MM.1S (cell line): ENCODE data around the gene BAZ1A.
A peak's percentile ranks its signal among the peaks of the same experiment; 100 is the strongest.

Source experiments
- DNase-seq: peaks from one replicate; pipeline ENCODE4 v3.0.0-alpha.2; 2015
- H2AFZ ChIP-seq: fragments of 300-600 bp; sonication (generic); 2 replicates; pipeline ENCODE4 v1.6.0; 2016; ENCODE audit warnings: antibody characterized with exemption, low read length
- H3F3A ChIP-seq: fragments of 300-600 bp; sonication (generic); 2 replicates; pipeline ENCODE4 v1.6.1; 2016; ENCODE audit warnings: mild to moderate bottlenecking, antibody characterized with exemption, low read length, moderate library complexity, mixed read lengths; ENCODE audit not compliant: insufficient read depth
- H3K27ac ChIP-seq: fragments of 300-600 bp; sonication (generic); 2 replicates; pipeline ENCODE4 v1.5.1; 2016; ENCODE audit warnings: mild to moderate bottlenecking, low read length
- H3K27me3 ChIP-seq: fragments of 300-600 bp; sonication (generic); replicated peaks from 2 replicates; pipeline ENCODE4 v1.6.0; 2016; ENCODE audit warnings: low read length; ENCODE audit not compliant: insufficient read depth
- H3K36me3 ChIP-seq: fragments of 300-600 bp; sonication (generic); replicated peaks from 2 replicates; pipeline ENCODE4 v1.6.1; 2016; ENCODE audit warnings: mild to moderate bottlenecking, low read length, mixed read lengths; ENCODE audit not compliant: insufficient read depth
- H3K4me1 ChIP-seq: fragments of 300-600 bp; sonication (generic); 2 replicates; pipeline ENCODE4 v1.6.1; 2016; ENCODE audit warnings: low read length, mixed read lengths
- H3K4me2 ChIP-seq: fragments of 300-600 bp; sonication (generic); 2 replicates; pipeline ENCODE4 v1.6.0; 2016; ENCODE audit warnings: low read depth, low read length
- H3K4me3 ChIP-seq: fragments of 300-600 bp; sonication (generic); 2 replicates; pipeline ENCODE4 v1.5.1; 2016; ENCODE audit warnings: low read length, mixed read lengths
- H3K79me2 ChIP-seq: fragments of 300-600 bp; sonication (generic); 2 replicates; pipeline ENCODE4 v1.6.1; 2016; ENCODE audit warnings: mixed run types, low read length, mixed read lengths
- H3K9ac ChIP-seq: fragments of 300-600 bp; sonication (generic); 2 replicates; pipeline ENCODE4 v1.6.1; 2016; ENCODE audit warnings: low read length, mixed read lengths
- H3K9me2 ChIP-seq: fragments of 300-600 bp; sonication (generic); replicated peaks from 2 replicates; pipeline ENCODE4 v1.6.1; 2016; ENCODE audit warnings: mild to moderate bottlenecking, low read length, mixed read lengths; ENCODE audit not compliant: insufficient read depth
- H3K9me3 ChIP-seq: fragments of 300-600 bp; sonication (generic); replicated peaks from 2 replicates; pipeline ENCODE4 v1.6.1; 2016; ENCODE audit warnings: mild to moderate bottlenecking, low read length, mixed read lengths; ENCODE audit not compliant: insufficient read depth
- H4K20me1 ChIP-seq: fragments of 300-600 bp; sonication (generic); 2 replicates; pipeline ENCODE4 v1.6.1; 2016; ENCODE audit warnings: mild to moderate bottlenecking, low read length, moderate library complexity, mixed read lengths; ENCODE audit not compliant: insufficient read depth
- CTCF ChIP-seq: fragments of 300-600 bp; sonication (generic); IDR thresholded peaks from 2 replicates; pipeline ENCODE4 v1.5.1; 2016; ENCODE audit warnings: antibody characterized with exemption, low read length, mixed read lengths
- EZH2 ChIP-seq: fragments of 300-600 bp; sonication (generic); optimal IDR thresholded peaks from 2 replicates; pipeline ENCODE3; 2017; ENCODE audit warnings: low read depth, mild to moderate bottlenecking, antibody characterized with exemption, low read length, mixed read lengths
- EZH2phosphoT487 ChIP-seq: fragments of 300-600 bp; sonication (generic); IDR thresholded peaks from 2 replicates; pipeline ENCODE4 v1.6.1; 2018; ENCODE audit warnings: antibody characterized with exemption, low read length

Gene BAZ1A

DNA sequence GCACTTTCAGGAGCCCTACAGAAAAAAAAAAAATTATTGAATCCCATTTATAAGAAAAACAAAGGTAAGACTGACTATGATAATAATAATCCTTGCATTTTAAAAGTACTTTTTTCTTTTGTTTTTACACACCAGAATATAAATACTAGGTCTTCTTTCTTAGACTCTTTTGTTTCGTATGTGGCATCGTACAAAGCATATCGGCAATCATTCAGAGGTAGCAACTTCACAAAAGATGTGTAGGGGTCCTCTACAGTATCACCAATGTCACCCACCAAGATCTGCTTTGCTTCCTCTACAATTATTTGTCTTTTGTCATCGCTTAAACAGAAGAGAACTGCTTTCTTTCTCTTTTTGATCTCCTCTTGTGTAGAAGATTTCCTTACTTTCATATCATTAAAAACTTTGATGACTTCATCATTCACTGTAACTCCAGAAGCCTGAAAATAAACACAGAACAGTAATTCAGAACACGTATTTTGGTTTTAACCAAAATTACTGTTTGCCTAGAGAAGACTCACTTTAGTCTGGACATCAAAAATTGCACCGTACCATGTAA lies 162.0 kb downstream of the BAZ1A start:
- Histone ChIP-seq H3K9me3 (no peaks in the 10 kb centered on the region), H3K4me2 (peak overlapping the region; percentile 66), H3F3A (peaks cover 3% of the 10 kb centered on the region; the same call in 1 of the 2 replicates), H3K27ac (peak overlapping the region; percentile 52; the same call in 1 of the 2 replicates), H2AFZ (0 out of 2 replicates have a peak overlapping the region, but pooled peaks have one; percentile 38), H4K20me1 (no peaks in the 10 kb centered on the region), H3K36me3 (no peaks in the 10 kb centered on the region), H3K9me2 (no peaks in the 10 kb centered on the region), H3K27me3 (no peaks in the 10 kb centered on the region), H3K9ac (peak overlapping the region; percentile 70; the same call in 1 of the 2 replicates), H3K4me1 (peaks cover 19% of the 10 kb centered on the region), H3K4me3 (peak overlapping the region; percentile 73), H3K79me2 (peaks cover 28% of the 10 kb centered on the region)
- DNase-seq = no peak
- TF ChIP-seq EZH2phosphoT487 (no peak), EZH2 (no peak), CTCF (no peak)

- DNase-seq = no peak
- H3K9ac ChIP-seq = no peak overlapping the region; the same call in 1 of the 2 replicates
- peaks cover 28% of the 10 kb centered on the region for H3K79me2 ChIP-seq
- peaks cover 19% of the 10 kb centered on the region for H3K4me1 ChIP-seq
- H3K27ac ChIP-seq = peak overlapping the region; percentile 49; the same call in 1 of the 2 replicates
- H2AFZ ChIP-seq = no peak overlapping the region
- no peaks in the 10 kb centered on the region for H3K36me3 ChIP-seq
- peak overlapping the region; percentile 15; the same call in 1 of the 2 replicates for H3K4me3 ChIP-seq
- peak overlapping the region; percentile 66 for H3K4me2 ChIP-seq
- H3K27me3 ChIP-seq = no peaks in the 10 kb centered on the region
- H3K9me2 ChIP-seq = no peaks in the 10 kb centered on the region
- H3F3A ChIP-seq = peaks cover 3% of the 10 kb centered on the region; the same call in 1 of the 2 replicates
- no peaks in the 10 kb centered on the region for H3K9me3 ChIP-seq
- no peaks in the 10 kb centered on the region for H4K20me1 ChIP-seq
- TF ChIP-seq CTCF = no peak
- TF ChIP-seq EZH2phosphoT487 = no peak
- no peak for TF ChIP-seq EZH2
These were observed 163.1 kb downstream of the BAZ1A start for GRCh38 chr14:34711796-34712712.

GRCh38 chr14:34711169-34711568 lies 164.0 kb downstream of the BAZ1A start:
- H3K36me3 ChIP-seq = no peaks in the 10 kb centered on the region
- H3K9me3 ChIP-seq = no peaks in the 10 kb centered on the region
- H3K9me2 ChIP-seq = no peaks in the 10 kb centered on the region
- no peaks in the 10 kb centered on the region for H3K27me3 ChIP-seq
- TF ChIP-seq CTCF (no peak), EZH2phosphoT487 (no peak), EZH2 (no peak)
- peaks cover 3% of the 10 kb centered on the region; the same call in 1 of the 2 replicates for H3F3A ChIP-seq
- peak overlapping the region; percentile 15; the same call in 1 of the 2 replicates for H3K4me3 ChIP-seq
- H3K27ac ChIP-seq = peak overlapping the region; percentile 49; the same call in 1 of the 2 replicates
- no peaks in the 10 kb centered on the region for H4K20me1 ChIP-seq
- no peak overlapping the region; the same call in 1 of the 2 replicates for H3K9ac ChIP-seq
- peak overlapping the region; percentile 66 for H3K4me2 ChIP-seq
- peaks cover 19% of the 10 kb centered on the region for H3K4me1 ChIP-seq
- no peak overlapping the region for H2AFZ ChIP-seq
- DNase-seq = peak; percentile 74
- peaks cover 28% of the 10 kb centered on the region for H3K79me2 ChIP-seq
